Measurements from ENCODE around the gene MAP1LC3B.

Gene MAP1LC3B

GRCh38 chr16:87435372-87436224 lies 43.5 kb downstream of the MAP1LC3B start:
- DNase-seq (ENCODE audit: low spot score) (no peak), ATAC-seq (ENCODE audit: low read depth) (peak; percentile 66)
- TF ChIP-seq CTCF (IDR thresholded peaks at IDR 0.05; ENCODE audit: poor library complexity, severe bottlenecking), result no peak
- peak overlapping the region; percentile 65 for H3K27ac ChIP-seq (ENCODE audit: poor library complexity, severe bottlenecking)
- no peak overlapping the region for H3K4me3 ChIP-seq (ENCODE audit: severe bottlenecking)
- no peaks in the 10 kb centered on the region for H3K27me3 ChIP-seq (ENCODE audit: insufficient read depth, poor library complexity, severe bottlenecking)
- H3K9me3 ChIP-seq (ENCODE audit: severe bottlenecking), result no peaks in the 10 kb centered on the region
- peaks cover 3% of the 10 kb centered on the region; the same call in 1 of the 2 replicates for H3K36me3 ChIP-seq (ENCODE audit: low read depth)
- H3K4me1 ChIP-seq (ENCODE audit: insufficient read depth, poor library complexity, severe bottlenecking), result peaks cover 23% of the 10 kb centered on the region

- TF ChIP-seq CTCF (IDR thresholded peaks at IDR 0.05; ENCODE audit: poor library complexity, severe bottlenecking), result no peak
- Histone ChIP-seq H3K27ac (ENCODE audit: poor library complexity, severe bottlenecking) (peak overlapping the region; percentile 65), H3K27me3 (ENCODE audit: insufficient read depth, poor library complexity, severe bottlenecking) (no peaks in the 10 kb centered on the region), H3K4me1 (ENCODE audit: insufficient read depth, poor library complexity, severe bottlenecking) (peaks cover 21% of the 10 kb centered on the region), H3K36me3 (ENCODE audit: low read depth) (peaks cover 3% of the 10 kb centered on the region; the same call in 1 of the 2 replicates), H3K9me3 (ENCODE audit: severe bottlenecking) (no peaks in the 10 kb centered on the region), H3K4me3 (ENCODE audit: severe bottlenecking) (no peak overlapping the region)
- DNase-seq (ENCODE audit: low spot score) (no peak), ATAC-seq (ENCODE audit: low read depth) (peak; percentile 35)
Measured at GRCh38 chr16:87436225-87437172, 44.4 kb downstream of the MAP1LC3B start.

GRCh38 chr16:87437327-87437726 lies 45.2 kb downstream of the MAP1LC3B start:
- ATAC-seq (ENCODE audit: low read depth), result no peak
- no peak for DNase-seq (ENCODE audit: low spot score)
- Histone ChIP-seq H3K4me1 (ENCODE audit: insufficient read depth, poor library complexity, severe bottlenecking) (peaks cover 15% of the 10 kb centered on the region), H3K4me3 (ENCODE audit: severe bottlenecking) (no peak overlapping the region), H3K9me3 (ENCODE audit: severe bottlenecking) (no peaks in the 10 kb centered on the region), H3K36me3 (ENCODE audit: low read depth) (no peaks in the 10 kb centered on the region), H3K27me3 (ENCODE audit: insufficient read depth, poor library complexity, severe bottlenecking) (no peaks in the 10 kb centered on the region), H3K27ac (ENCODE audit: poor library complexity, severe bottlenecking) (no peak overlapping the region)
- TF ChIP-seq CTCF (IDR thresholded peaks at IDR 0.05; ENCODE audit: poor library complexity, severe bottlenecking), result no peak

- Histone ChIP-seq H3K9me3 (ENCODE audit: severe bottlenecking) (no peaks in the 10 kb centered on the region), H3K36me3 (ENCODE audit: low read depth) (no peaks in the 10 kb centered on the region), H3K27ac (ENCODE audit: poor library complexity, severe bottlenecking) (no peak overlapping the region), H3K4me3 (ENCODE audit: severe bottlenecking) (no peak overlapping the region), H3K4me1 (ENCODE audit: insufficient read depth, poor library complexity, severe bottlenecking) (peaks cover 15% of the 10 kb centered on the region), H3K27me3 (ENCODE audit: insufficient read depth, poor library complexity, severe bottlenecking) (no peaks in the 10 kb centered on the region)
- no peak for DNase-seq (ENCODE audit: low spot score)
- TF ChIP-seq CTCF (IDR thresholded peaks at IDR 0.05; ENCODE audit: poor library complexity, severe bottlenecking), result peak; percentile 8
- no peak for ATAC-seq (ENCODE audit: low read depth)
Measured at GRCh38 chr16:87437911-87438610, 45.9 kb downstream of the MAP1LC3B start.
